Neuron (in vitro differentiated cells): ENCODE results near the gene RSPO4.

ENCODE experiments used
- H2AFZ ChIP-seq: one replicate; pipeline ENCODE4 v1.6.1; 2013; ENCODE audit warnings: low read depth, mild to moderate bottlenecking, inconsistent platforms, low read length, moderate library complexity
- H3K27me3 ChIP-seq: one replicate; pipeline ENCODE4 v1.6.1; 2013; ENCODE audit warnings: low read length; ENCODE audit not compliant: insufficient read depth
- H3K36me3 ChIP-seq: one replicate; pipeline ENCODE4 v1.6.1; 2013; ENCODE audit warnings: low read length; ENCODE audit not compliant: insufficient read depth
- H3K4me1 ChIP-seq: one replicate; pipeline ENCODE4 v1.6.1; 2013; ENCODE audit warnings: low read length; ENCODE audit not compliant: insufficient read depth
- H3K4me3 ChIP-seq: 2 replicates; pipeline ENCODE4 v1.5.1; 2013; ENCODE audit warnings: mild to moderate bottlenecking, low read length, moderate library complexity
- H3K9me3 ChIP-seq: one replicate; pipeline ENCODE4 v1.6.1; 2013; ENCODE audit warnings: low read length

Gene RSPO4

DNA sequence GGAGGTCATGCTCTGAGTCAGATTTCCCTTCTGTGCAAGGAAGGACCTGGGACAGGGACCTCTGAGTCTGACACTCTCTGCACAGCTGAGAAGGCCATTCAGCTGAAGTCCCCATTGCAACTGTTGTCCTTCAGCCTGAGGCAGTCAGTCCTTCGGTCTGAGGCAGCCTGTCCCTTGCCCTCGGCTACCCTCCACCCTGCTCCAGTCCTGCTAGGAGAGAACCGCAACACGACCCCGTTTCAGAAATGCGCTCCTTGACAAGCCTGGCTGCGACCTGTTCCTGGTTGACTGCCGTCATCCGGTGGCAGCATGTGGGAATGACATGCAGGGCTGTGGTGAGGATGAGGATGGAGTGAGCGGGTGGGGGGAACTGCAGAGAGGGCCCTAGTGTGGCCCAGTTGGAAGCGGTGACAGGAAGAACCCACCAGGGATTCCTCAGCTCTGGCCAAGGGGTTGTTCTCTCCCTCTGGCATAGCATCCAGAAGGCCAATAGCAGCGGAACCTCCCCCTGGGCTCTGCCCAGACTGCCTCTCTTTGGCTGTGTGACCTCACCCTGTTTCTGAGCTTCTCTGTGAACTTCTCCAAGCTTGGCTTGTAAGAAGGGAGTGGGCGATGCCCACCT, 45.7 kb downstream of the RSPO4 start:
- H3K4me1 ChIP-seq: no peaks in the 10 kb centered on the region
- H3K4me3 ChIP-seq: no peak overlapping the region
- no peak overlapping the region for H2AFZ ChIP-seq
- H3K9me3 ChIP-seq: no peaks in the 10 kb centered on the region
- H3K36me3 ChIP-seq: no peaks in the 10 kb centered on the region
- peaks cover 16% of the 10 kb centered on the region for H3K27me3 ChIP-seq

DNA sequence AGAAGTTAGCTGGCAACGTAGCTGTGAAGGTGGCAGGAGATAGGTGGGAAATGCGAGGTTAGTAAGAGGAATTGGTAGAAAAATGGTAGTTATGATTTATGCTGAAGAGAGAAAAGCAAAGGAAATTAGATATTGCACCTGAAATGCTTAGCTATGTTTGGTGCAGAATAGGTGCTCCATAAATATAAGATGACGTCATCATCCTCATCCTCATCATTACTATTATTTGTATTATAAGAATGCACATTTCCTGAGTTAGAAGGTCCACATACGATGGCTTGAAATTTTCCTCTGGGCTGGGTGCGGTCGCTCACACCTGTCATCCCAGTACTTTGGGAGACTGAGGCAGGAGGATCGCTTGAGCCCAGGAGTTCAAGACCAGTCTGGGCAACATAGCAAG, 46.5 kb downstream of the RSPO4 start:
- Histone ChIP-seq H3K9me3 (no peaks in the 10 kb centered on the region), H3K36me3 (no peaks in the 10 kb centered on the region), H3K4me1 (no peaks in the 10 kb centered on the region), H2AFZ (no peak overlapping the region), H3K4me3 (no peak overlapping the region), H3K27me3 (peaks cover 15% of the 10 kb centered on the region)

DNA sequence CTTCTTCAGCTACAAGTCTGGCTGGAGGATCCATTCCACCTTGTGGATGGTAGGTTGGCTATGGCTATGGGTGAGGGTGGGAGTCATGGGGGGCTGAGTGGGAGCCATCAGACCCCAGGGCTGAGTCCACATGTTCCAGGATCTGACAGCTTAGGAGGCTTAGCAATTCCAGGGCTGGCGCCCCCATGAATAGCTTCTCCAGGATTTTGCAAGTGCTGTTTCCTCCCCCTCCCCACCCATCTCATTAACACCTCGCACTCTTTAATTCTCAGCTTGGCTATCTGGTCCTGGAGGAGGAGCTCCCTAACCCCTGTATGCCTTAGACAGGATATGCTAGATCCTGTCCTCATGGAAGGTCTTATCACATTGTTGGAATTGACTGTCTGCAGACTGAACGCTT, 47.0 kb downstream of the RSPO4 start:
- Histone ChIP-seq H3K4me1 (no peaks in the 10 kb centered on the region), H2AFZ (no peak overlapping the region), H3K36me3 (no peaks in the 10 kb centered on the region), H3K9me3 (no peaks in the 10 kb centered on the region), H3K4me3 (no peak overlapping the region), H3K27me3 (peaks cover 12% of the 10 kb centered on the region)

DNA sequence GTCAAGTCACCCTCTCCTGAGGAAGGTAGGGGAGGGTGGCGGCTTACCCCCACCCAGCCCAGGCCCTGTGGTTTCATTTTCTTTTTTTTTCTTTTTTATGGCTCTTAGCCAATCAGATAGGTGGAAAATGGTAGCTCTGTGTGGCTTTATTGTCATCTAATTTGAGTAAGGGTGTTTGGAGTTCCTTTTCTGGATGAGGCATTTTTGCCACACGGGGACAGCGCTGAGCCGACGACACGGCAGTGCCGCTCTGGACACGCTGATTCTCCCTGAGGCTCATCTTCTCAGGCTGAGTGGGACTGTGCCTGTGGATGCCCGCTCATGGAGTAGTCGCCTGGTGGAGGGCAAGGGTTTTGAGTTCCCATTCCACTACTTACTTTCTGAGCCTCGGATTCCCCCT, 48.4 kb downstream of the RSPO4 start:
- Histone ChIP-seq H2AFZ (no peak overlapping the region), H3K36me3 (no peaks in the 10 kb centered on the region), H3K9me3 (no peaks in the 10 kb centered on the region), H3K4me1 (no peaks in the 10 kb centered on the region), H3K4me3 (no peak overlapping the region), H3K27me3 (peaks cover 3% of the 10 kb centered on the region)

DNA sequence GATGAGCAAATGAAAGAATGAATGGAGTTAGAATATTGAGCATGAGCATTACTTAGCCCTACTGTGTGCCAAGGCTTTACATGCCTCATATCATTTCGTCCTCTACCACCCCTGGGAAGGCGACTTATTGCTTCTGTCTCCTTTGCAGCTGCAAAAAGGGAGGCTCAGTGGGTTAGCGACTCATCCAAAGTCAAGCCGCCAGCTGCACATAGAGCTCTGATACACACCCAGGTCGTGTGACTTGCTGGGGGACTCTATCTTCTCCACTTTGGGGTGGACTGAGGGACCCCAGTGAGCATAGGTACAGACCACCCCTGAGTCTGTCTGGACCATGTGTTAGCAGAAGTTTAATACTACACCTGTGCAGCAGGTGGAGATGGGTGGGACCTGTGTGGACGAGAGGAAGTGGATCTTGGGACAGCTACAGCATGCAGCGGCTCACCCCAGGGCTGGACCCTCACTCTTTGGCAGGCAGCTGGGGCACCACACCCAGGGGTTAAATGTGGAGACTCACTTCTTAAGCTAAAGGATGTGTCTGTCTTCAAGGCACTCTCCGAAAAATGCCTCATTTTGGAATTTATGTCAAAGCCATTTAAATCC, 49.8 kb downstream of the RSPO4 start:
- H3K9me3 ChIP-seq: no peaks in the 10 kb centered on the region

DNA sequence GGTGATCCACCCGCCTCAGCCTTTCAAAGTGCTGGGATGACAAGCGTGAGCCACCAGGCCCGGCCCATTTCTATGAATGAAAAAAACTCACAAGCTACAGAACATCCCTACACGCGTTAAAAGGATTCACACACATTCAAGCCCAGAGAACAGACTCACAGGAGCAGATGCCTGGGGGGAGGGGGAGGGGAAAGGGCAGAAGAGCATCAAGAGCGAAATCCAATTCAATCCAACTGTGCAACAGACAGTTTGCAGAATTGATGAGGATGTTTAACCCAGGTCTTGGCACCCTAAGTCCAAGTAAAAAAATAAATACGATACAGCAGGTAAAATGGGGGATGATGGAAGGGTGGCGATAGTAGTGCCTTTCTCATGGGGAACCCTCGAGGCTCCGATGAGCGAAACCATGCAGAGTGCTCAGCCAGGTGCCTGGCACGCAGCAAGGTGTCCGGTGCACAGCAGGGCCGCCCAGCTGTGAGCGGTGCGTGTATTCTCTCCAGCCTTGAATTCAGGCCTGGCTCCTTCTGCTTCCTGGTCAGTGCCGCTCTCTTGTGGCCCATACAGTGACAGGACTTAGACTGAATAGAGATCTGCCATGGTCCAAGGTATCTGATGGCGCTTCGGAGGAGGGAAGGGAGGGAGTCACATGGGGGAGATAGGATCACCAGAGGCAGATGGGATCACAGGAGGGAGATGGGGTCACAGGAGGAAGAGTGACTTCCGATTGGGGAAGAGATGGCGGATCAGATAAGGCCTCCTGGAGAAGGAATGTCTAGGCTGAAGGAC, 50.5 kb downstream of the RSPO4 start:
- Histone ChIP-seq H3K36me3 (no peaks in the 10 kb centered on the region), H3K4me3 (no peak overlapping the region), H3K27me3 (no peaks in the 10 kb centered on the region), H3K9me3 (no peaks in the 10 kb centered on the region), H2AFZ (no peak overlapping the region), H3K4me1 (no peaks in the 10 kb centered on the region)

More for the DNA sequence above, 49.8 kb downstream of the RSPO4 start:
- Histone ChIP-seq H2AFZ (no peak overlapping the region), H3K4me1 (no peaks in the 10 kb centered on the region), H3K27me3 (no peaks in the 10 kb centered on the region), H3K4me3 (no peak overlapping the region), H3K36me3 (no peaks in the 10 kb centered on the region)

DNA sequence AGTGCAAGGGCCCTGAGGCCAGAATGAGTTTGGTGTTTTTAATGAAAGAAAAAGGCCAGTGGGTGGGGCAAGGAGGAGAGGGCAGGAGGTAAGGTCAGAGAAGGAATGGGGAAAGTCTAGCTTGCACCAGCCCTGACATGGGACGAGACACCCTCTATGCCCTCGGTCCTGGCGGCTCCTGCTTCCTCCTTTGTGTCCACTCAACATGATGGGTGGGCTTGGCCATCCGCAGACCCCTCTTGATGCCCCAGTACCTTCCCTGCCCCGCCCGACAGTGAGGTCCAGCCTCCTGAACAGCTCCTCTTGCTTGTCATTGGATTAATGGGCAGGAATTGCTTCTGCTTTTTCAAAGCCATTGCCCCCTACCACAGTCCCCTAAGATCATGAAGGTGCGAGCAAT, 52.4 kb downstream of the RSPO4 start:
- no peaks in the 10 kb centered on the region for H3K9me3 ChIP-seq
- H3K4me3 ChIP-seq: no peak overlapping the region
- H3K36me3 ChIP-seq: no peaks in the 10 kb centered on the region
- no peaks in the 10 kb centered on the region for H3K27me3 ChIP-seq
- no peaks in the 10 kb centered on the region for H3K4me1 ChIP-seq
- H2AFZ ChIP-seq: no peak overlapping the region

DNA sequence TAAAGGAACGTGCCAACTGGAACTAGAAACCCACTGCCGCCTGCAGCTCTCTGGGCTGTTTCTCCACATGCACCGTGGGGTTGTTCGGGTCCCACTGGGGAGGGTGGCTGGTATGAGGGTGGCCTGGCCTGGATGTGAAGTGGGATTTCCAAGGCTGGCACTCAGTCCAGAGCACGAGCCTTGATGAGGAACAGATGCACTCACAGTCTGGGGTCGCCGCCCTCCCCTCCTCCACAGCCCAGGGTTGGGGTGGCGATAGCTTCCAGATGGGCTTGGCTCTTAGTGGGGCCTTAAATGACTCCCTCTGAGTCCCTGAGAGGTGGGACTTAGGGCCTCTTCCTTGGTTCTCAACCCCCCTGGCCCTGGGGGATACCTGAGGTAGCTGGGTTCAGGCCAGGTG, 55.3 kb downstream of the RSPO4 start:
- no peaks in the 10 kb centered on the region for H3K4me1 ChIP-seq
- no peaks in the 10 kb centered on the region for H3K9me3 ChIP-seq
- no peak overlapping the region for H2AFZ ChIP-seq
- H3K4me3 ChIP-seq: no peak overlapping the region
- no peaks in the 10 kb centered on the region for H3K27me3 ChIP-seq
- no peaks in the 10 kb centered on the region for H3K36me3 ChIP-seq

DNA sequence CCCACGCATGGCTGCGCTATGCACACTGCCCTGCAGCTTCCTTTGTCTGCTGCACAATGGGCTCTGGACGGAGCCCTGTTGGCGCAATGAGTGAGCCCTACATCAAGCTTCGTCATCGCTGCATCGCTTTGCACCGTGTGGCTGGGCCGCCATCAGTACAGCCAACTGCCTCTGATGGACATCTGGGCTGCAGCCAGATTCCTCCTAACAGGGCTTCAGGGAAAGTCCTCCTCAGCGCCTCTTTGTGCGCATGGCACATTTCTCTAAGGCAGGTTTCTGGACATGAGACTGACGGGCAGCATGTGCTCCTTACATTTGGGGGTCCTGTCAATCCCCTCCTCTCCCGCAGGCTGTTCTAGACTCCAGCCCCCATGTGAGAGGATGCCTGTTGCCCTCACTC, 56.3 kb downstream of the RSPO4 start:
- H3K4me1 ChIP-seq: no peaks in the 10 kb centered on the region
- H2AFZ ChIP-seq: no peak overlapping the region
- no peak overlapping the region for H3K4me3 ChIP-seq
- no peaks in the 10 kb centered on the region for H3K36me3 ChIP-seq
- H3K27me3 ChIP-seq: no peaks in the 10 kb centered on the region
- H3K9me3 ChIP-seq: no peaks in the 10 kb centered on the region

DNA sequence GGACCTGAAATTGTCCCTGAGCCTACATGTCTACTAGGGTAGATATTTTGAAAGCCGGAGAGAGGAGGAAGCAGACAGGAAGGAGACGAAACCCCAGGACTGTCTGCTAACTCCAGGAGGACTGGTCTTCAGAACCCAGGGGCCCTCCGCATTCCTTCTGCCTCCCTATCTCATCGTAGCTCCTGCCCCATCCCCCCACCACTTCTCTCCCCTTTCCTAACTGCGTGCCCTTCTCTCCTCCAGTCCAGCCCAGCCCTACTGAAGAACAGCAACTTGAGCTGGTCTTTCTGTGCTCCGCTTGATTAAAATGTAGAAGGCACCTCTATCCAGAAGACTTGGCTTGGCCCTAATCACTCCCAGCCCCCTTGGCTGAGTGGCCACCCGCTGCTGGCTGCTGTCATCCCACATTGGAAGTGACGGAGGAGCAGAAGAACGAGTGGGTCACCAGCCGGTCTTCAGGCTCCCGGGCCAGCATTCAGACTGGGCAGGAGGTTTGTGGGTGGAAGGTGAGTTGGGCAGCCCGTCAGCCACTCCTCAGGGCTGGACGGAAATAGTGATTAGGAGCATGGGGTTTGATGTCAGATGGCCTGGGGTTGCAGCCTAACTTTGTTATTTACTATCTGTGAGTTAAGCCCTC, 57.2 kb downstream of the RSPO4 start:
- H3K27me3 ChIP-seq: no peaks in the 10 kb centered on the region
- no peak overlapping the region for H2AFZ ChIP-seq
- H3K4me1 ChIP-seq: no peaks in the 10 kb centered on the region
- H3K4me3 ChIP-seq: no peak overlapping the region
- H3K36me3 ChIP-seq: no peaks in the 10 kb centered on the region
- no peaks in the 10 kb centered on the region for H3K9me3 ChIP-seq

DNA sequence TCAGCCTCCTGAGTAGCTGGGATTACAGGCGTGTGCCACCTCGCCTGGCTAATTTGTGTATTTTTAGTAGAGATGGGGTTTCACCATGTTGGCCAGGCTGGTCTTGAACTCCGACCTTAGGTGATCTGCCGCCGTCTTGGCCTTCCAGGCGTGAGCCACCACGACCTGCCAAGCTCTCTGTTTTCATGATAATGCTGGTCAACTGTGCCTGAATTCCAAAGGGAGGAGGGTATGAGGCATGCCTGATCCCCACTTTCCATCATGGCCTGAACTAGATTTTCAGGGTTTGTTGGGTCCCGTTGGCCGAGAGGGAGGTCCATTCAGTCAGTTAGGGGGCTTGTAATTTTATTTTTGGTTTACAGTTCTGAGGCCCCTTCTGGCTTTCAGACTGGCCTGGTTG, 58.0 kb downstream of the RSPO4 start:
- Histone ChIP-seq H3K4me3 (no peak overlapping the region), H3K27me3 (no peaks in the 10 kb centered on the region), H3K9me3 (no peaks in the 10 kb centered on the region), H3K36me3 (no peaks in the 10 kb centered on the region), H3K4me1 (no peaks in the 10 kb centered on the region), H2AFZ (no peak overlapping the region)

DNA sequence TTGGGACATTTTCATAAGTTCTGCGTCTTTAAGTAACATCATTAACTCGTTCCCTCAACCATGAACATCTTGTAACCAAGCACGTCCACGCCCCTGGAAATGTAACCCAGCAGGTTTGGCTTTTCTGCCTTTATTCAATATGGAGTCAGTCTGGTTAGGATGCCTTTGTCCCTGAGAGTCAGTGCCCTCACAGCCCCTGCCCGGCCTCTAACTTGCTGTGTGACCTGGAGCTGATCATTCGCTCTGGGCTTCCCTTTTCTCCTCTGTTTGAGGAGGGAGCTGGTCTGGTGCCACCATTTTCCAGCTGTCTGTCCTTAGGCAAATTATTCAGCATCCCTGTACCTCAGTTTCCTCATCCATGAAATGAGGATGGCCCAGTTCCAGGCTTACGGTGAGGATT, 59.5 kb downstream of the RSPO4 start:
- Histone ChIP-seq H3K36me3 (no peaks in the 10 kb centered on the region), H3K9me3 (no peaks in the 10 kb centered on the region), H2AFZ (no peak overlapping the region), H3K4me3 (no peak overlapping the region), H3K27me3 (no peaks in the 10 kb centered on the region), H3K4me1 (no peaks in the 10 kb centered on the region)

DNA sequence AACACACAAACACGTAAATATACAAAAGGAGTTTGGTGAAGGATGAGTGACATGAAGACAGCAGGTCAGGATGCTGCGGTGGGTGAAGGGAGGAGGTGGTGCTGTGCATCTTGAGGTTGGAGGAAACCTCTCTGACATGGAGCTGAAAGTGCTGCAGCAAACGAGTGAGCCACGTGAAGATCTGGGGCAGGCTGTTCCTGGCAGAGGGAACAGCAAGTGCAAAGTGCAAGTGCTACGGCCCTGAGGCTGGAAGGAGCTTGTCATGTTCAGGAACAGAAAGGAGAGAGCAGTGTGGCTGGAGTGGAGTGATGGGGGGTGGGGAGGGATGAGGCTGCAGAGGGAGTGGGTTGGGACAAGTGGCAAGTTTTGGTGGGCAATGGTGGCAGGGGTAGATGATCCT, 61.2 kb downstream of the RSPO4 start:
- no peak overlapping the region for H2AFZ ChIP-seq
- no peak overlapping the region for H3K4me3 ChIP-seq
- no peaks in the 10 kb centered on the region for H3K9me3 ChIP-seq
- H3K36me3 ChIP-seq: no peaks in the 10 kb centered on the region
- H3K27me3 ChIP-seq: no peaks in the 10 kb centered on the region
- H3K4me1 ChIP-seq: no peaks in the 10 kb centered on the region
